Activated CD4-positive, CD25-positive, alpha-beta regulatory T cell (primary cell): ENCODE results near the gene PAFAH2.

Experiments used
- DNase-seq, 4 experiments: peaks; one replicate each; lab custom pipeline; 2025; lab: John Stamatoyannopoulos, UW

The PAFAH2 gene

DNA sequence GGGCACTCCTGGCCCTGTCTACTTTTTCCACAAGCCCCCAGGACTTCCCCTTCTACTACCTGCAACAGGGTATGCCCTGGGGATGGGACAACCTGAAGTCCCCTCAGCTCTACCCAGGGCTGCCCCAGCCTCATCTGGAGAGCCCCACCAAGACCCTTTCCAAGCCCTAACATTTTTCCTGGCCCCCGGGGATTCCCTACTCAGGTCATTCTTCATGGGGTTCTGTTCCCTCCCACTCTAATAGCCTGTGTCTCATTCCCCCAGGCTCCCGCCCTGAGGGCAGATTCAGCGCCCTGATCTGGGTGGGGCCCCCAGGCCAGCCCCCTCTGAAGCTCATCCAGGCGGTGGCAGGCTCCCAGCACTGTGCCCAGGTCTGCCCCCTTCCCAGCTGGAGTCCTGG lies 33.3 kb upstream of the PAFAH2 start:
- DNase-seq, result no peak

- DNase-seq, result no peak
Measured at GRCh38 chr1:26029864-26030481, 32.1 kb upstream of the PAFAH2 start.

DNA sequence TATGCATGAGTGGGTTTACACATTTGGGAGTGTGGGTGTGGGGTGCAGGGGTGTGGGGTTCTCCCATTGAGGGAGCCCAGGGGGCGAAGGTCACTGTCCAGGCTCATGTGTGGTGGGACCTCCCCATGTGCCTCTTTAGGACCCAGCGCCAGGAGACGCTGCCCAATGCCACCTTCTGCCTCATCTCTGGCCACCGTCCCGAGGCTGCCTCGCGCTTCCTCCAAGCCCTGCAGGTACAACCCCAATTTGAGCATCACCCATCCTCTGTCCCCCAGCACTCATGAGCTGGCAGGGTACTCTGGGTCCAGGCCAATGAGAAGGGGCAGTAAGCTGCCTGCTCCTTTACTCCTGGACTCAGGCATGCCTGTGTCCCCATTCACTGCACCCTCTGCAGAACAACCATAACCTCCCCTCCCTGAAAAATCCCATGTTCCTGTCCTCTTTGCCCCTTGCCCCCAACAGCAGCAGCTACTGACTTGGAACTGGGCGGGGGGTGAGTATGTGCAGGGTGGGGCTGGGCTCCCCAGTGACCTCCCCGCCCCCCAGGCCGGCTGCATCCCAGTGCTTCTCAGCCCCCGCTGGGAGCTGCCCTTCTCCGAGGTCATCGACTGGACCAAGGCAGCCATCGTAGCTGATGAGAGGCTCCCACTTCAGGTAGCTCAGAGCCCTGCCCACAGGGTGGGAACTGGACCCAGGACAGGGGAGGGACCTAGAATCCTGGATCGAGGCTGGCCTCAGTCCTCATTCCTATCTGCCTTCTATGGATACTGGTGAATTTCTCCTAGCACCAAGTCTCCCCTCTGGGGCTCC lies 31.4 kb upstream of the PAFAH2 start:
- DNase-seq, result no peak

- no peak for DNase-seq
Measured at GRCh38 chr1:26028490-26028980, 30.7 kb upstream of the PAFAH2 start.

- DNase-seq, result no peak
Measured at GRCh38 chr1:26027716-26028489, 30.0 kb upstream of the PAFAH2 start.

DNA sequence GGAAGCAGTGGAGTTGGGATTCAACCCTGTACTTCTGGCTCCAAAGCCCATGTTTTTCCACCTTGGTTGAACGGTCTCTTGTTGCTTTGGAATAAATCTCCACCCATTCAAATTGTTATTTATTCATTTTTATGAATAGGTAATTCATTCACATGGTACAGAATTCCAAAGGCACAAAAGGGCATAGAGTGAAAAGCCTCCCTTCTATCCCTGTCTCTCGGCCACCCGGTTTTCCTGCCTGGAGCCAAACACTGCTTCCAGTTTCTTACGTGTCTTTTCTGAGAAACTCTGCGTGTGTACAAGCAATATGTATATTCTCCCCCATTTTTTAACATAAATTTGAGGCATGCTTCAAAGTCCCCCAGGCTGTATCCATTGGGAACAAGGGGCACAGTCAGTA lies 27.7 kb upstream of the PAFAH2 start:
- DNase-seq, result no peak

DNA sequence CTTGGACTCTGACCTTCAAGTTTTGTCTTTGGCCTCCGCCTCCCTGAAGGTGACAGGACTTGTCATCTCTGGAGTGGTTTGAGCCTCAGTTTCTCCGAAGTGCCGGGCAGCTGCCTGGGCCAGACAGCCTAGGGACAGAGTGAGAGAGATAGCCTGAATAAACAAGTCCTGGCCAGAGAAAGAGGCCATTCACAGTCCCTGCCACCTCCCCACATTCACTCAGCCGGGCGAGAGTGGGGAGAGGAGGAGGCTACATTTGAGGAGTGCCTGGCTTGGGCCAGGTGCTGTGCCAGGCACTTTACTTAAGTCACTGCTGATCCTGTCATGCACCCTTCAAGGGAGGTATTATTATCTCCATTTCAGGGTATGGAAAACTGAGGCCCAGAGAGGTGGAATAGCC lies 27.2 kb upstream of the PAFAH2 start:
- no peak for DNase-seq

DNA sequence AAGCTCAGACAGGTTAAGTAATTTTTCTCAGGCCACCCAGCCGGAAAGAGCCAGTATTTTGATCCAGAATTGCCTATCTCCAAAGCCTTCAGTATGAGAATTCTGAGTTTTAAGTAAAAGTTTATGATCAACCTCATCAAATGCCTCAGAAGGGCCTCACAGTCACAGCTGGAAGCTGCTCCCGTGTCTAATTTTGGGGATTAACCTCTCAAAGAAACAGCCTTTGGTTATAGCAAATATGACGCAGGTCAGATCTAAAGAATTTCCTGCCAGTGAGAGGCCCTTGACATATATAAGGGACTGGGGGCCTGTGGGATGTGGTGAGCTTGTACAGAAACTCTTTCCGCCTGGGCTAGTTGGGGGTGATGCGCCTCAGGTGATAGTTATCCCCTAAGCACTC lies 26.0 kb upstream of the PAFAH2 start:
- no peak for DNase-seq

DNA sequence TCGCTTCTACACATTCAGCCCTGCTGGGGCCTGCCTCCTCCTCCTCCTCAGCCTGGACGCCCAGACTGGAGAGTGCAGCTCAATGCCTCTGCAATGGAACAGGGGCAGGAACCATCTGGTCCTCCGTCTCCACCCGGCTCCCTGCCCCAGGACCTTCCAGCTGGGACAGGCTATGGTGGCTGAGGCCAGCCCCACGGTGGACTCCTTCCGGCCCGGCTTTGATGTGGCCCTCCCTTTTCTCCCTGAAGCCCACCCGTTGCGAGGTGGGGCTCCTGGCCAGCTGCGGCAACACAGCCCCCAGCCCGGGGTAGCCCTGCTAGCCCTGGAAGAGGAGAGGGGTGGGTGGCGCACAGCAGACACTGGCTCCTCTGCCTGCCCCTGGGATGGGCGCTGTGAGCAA lies 25.1 kb upstream of the PAFAH2 start:
- no peak for DNase-seq

- DNase-seq, result no peak
Measured at GRCh38 chr1:26022404-26022779, 24.5 kb upstream of the PAFAH2 start.

DNA sequence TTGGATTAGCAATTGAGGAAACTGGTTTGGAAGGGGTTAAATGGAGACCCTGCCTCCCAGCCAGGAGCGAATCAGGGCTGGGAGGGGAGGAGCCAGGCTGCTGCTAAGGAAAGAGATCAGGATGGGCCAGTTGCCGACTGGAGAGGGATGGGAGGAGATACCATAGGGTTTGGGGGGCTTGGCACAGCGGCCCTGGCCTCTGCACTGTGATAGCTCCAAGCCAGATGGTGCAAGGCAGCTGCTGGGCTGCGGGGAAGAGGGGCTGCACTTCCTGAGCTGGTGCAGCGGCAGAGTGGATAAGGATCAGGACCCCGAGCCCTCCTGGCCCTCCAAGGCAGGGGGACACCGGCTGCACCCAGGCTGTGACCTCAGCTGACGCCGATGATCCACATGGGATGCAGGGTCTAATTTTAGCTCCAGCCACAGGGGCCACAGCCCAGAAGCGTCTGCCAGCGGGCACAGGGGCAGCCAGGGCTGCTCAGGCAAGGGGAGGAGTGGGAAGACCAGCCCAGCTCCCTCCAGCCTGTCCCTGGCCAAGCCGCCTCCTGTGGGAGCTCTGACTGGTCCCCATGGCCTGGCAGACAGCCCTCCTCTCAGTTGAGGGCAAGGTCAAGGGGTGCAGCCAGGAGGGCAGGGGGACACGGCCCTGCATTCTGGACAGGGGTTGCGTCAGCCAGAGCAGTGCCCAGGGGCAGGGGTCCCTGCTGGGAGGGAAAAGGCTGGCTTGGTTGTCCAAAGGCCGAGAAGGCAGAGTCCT lies 24.0 kb upstream of the PAFAH2 start, which contains the start of gene EXTL1:
EXTL1 (plus strand) TSS at position 129 of the 757 bp plus-strand sequence. CDS start 872 bp downstream, outside the sequence.
- DNase-seq, result no peak

- no peak for DNase-seq
Measured at GRCh38 chr1:26020941-26021646, 23.2 kb upstream of the PAFAH2 start.

DNA sequence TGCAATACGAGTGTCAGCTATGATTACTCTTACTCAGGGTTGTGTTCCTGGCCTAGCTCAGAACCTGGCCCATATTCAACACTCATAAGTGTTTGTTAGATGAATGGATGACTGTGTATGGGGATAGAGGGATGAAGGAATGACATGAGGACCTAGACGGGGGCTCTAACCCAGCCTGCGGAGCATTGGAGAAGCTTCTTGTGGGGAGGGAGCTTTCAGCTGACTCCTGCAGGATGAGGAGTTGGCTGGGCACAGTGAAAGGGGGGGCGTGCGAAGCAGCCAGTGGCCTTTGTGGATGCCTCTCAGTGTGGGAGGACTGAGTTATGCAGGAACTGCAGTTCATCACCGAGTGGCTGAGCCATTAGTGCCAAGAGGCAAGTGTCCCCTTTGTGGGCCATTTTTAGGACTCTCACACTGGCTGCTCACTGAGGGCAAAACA lies 22.5 kb upstream of the PAFAH2 start:
- no peak for DNase-seq

GRCh38 chr1:26019641-26020315 lies 21.9 kb upstream of the PAFAH2 start:
- DNase-seq, result no peak

GRCh38 chr1:26017606-26018005 lies 19.7 kb upstream of the PAFAH2 start:
- no peak for DNase-seq

DNA sequence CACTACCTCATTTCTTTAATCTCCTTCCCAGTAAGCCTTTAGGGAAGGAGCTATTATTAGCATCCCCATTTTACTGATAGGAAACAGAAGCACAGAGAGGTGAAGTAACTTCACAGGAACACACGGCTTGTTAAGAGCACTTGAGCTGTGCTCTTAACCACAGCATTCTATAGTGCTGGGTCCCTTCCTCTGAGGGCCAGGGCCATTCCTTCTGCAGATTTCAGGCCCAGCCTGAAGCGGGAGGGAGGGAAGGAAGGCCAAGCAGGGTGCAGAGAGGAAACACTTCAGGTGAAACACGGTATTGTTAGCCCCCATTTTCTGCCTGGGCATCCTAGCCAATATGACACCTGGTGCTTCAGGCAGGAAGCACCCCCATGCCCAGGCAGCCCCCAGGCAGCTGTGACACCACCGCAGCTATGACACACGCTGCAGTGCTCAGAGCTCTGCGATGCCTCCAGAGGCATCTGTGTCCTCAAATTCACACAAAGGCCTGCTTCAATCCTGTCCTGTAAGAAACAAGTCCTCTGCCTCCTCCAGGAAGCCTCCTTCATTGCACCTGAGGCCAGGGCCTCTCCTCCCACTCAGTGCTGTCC lies 19.2 kb upstream of the PAFAH2 start:
- DNase-seq, result no peak

- DNase-seq, result no peak
Measured at GRCh38 chr1:26016258-26016952, 18.5 kb upstream of the PAFAH2 start.

- DNase-seq, result no peak
Measured at GRCh38 chr1:26015358-26015757, 17.5 kb upstream of the PAFAH2 start.

DNA sequence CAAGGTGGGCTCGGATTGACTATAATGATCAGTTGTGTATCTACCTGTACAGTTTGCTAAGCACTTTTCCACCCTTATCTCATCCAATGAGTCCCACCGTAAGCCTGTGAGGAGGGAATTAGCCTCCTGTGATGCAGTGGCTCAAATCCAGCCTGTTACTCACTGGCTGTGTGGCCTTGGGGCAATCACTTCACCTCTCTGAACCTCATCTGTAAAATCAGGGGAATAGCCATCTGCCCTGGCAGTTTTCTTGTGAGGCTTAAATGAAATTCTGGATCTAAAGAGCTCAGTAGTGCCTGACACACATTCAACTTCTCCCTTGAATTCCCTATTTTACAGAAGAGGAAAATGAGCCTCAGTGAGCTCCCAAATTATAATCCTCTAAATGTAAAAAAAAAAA lies 16.3 kb upstream of the PAFAH2 start:
- DNase-seq, result no peak

DNA sequence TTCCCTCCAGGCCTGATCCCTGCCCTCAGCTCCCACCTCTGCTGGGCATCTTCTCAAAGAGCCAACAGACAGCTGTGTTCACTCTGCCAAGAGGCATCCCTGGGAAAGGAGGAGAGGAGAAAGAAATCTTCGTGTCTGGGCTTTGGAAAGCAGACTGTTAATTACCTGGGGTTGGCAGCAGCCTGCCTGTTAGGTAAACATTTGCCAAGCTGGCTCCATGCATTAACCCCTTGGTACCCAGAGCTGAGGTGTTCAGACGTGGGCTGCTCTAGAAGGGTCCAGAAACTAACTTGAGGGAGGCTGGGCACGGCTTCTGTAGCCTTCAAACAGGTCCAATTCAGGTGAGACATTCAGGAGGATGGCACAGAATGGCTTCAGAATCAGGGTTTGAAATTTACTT lies 15.0 kb upstream of the PAFAH2 start:
- DNase-seq, result no peak
